OCI-LY3 (cell line): Measurements from ENCODE around the gene CTAG1A.

Experiments
- CTCF ChIP-seq: fragments of 200-600, 300-600 bp; sonication (generic); IDR thresholded peaks from 2 replicates; pipeline ENCODE4 v1.5.1; 2014; ENCODE audit warnings: antibody characterized with exemption, low read length, low read depth
- EZH2phosphoT487 ChIP-seq: fragments of 200-600 bp; shearing (Covaris generic); IDR thresholded peaks from 2 replicates; pipeline ENCODE4 v1.6.1; 2018; ENCODE audit warnings: antibody characterized with exemption, mixed run types, low read depth

- TF ChIP-seq CTCF (no peak), EZH2phosphoT487 (no peak)
Measured at GRCh38 chrX:154597221-154597620, 12.3 kb downstream of the CTAG1A start.
